HEK293T (cell line): ENCODE data around the gene IGIP.

ENCODE experiments used
- ARNT ChIP-seq: fragments of 450-650 bp; IDR thresholded peaks from 2 replicates; pipeline ENCODE4 v1.6.1; 2017; ENCODE audit warnings: mild to moderate bottlenecking
- BHLHE40 ChIP-seq: fragments of 450-650 bp; IDR thresholded peaks from 2 replicates; pipeline ENCODE4 v1.6.1; 2016; ENCODE audit warnings: mild to moderate bottlenecking, moderate library complexity, borderline replicate concordance
- FOXA1 ChIP-seq: fragments of 450-650 bp; IDR thresholded peaks from 2 replicates; pipeline ENCODE4 v1.6.1; 2016; ENCODE audit warnings: mild to moderate bottlenecking
- FOXK2 ChIP-seq: fragments of 450-650 bp; IDR thresholded peaks from 2 replicates; pipeline ENCODE4 v1.6.1; 2016; ENCODE audit warnings: mild to moderate bottlenecking
- FOXM1 ChIP-seq: fragments of 450-650 bp; IDR thresholded peaks from 2 replicates; pipeline ENCODE4 v1.6.1; 2017; ENCODE audit warnings: mild to moderate bottlenecking, borderline replicate concordance
- HDGF ChIP-seq: fragments of 450-650 bp; IDR thresholded peaks from 2 replicates; pipeline ENCODE4 v1.6.1; 2017; ENCODE audit warnings: antibody characterized with exemption, borderline replicate concordance
- LEF1 ChIP-seq: fragments of 450-650 bp; IDR thresholded peaks from 2 replicates; pipeline ENCODE4 v1.6.1; 2017; ENCODE audit warnings: mild to moderate bottlenecking, borderline replicate concordance
- SP1 ChIP-seq: fragments of 450-650 bp; IDR thresholded peaks from 2 replicates; pipeline ENCODE4 v1.6.1; 2017
- SUZ12 ChIP-seq: fragments of 450-650 bp; IDR thresholded peaks from 2 replicates; pipeline ENCODE4 v1.6.1; 2016; ENCODE audit warnings: mild to moderate bottlenecking
- ZNF384 ChIP-seq: fragments of 450-650 bp; IDR thresholded peaks from 2 replicates; pipeline ENCODE4 v1.6.1; 2016
- TF ChIP-seq, protein P1 (sequence below): fragments of 450-650 bp; IDR thresholded peaks from 2 replicates; pipeline ENCODE4 v1.6.1; 2016

- TF ChIP-seq ZNF384 (no peak), FOXK2 (no peak), SP1 (no peak), SUZ12 (no peak), ARNT (no peak), FOXA1 (no peak), BHLHE40 (no peak), HDGF (no peak), LEF1 (no peak), FOXM1 (no peak)
- TF ChIP-seq, protein P1, sequence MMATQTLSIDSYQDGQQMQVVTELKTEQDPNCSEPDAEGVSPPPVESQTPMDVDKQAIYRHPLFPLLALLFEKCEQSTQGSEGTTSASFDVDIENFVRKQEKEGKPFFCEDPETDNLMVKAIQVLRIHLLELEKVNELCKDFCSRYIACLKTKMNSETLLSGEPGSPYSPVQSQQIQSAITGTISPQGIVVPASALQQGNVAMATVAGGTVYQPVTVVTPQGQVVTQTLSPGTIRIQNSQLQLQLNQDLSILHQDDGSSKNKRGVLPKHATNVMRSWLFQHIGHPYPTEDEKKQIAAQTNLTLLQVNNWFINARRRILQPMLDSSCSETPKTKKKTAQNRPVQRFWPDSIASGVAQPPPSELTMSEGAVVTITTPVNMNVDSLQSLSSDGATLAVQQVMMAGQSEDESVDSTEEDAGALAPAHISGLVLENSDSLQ = no peak
These were observed 17.1 kb downstream of the IGIP start for GRCh38 chr5:140142856-140143255.
